ENCODE measurements around the gene SYCP3. TPM values are rescaled to one million over a fixed set of nuclear protein-coding genes. Genes with fewer than 3 reads are reported as not detected.

The SYCP3 gene
- total RNA-seq, 1 experiment from 2014 or later: 0.31 TPM

GRCh38 chr12:101706403-101706802, 32.9 kb downstream of the SYCP3 start:
- H3K27me3 ChIP-seq (ENCODE audit: insufficient read depth, low read length): no peaks in the 10 kb centered on the region
- no peak overlapping the region for H3K23ac ChIP-seq (ENCODE audit: insufficient read length, low read depth, low read length)
- TF ChIP-seq, protein P1, sequence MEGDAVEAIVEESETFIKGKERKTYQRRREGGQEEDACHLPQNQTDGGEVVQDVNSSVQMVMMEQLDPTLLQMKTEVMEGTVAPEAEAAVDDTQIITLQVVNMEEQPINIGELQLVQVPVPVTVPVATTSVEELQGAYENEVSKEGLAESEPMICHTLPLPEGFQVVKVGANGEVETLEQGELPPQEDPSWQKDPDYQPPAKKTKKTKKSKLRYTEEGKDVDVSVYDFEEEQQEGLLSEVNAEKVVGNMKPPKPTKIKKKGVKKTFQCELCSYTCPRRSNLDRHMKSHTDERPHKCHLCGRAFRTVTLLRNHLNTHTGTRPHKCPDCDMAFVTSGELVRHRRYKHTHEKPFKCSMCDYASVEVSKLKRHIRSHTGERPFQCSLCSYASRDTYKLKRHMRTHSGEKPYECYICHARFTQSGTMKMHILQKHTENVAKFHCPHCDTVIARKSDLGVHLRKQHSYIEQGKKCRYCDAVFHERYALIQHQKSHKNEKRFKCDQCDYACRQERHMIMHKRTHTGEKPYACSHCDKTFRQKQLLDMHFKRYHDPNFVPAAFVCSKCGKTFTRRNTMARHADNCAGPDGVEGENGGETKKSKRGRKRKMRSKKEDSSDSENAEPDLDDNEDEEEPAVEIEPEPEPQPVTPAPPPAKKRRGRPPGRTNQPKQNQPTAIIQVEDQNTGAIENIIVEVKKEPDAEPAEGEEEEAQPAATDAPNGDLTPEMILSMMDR (conservative IDR thresholded peaks at IDR 0.05): no peak
- no peaks in the 10 kb centered on the region for H3K79me1 ChIP-seq (ENCODE audit: insufficient read depth, low read depth, low read length, poor library complexity, severe bottlenecking)
- no peak overlapping the region for H3K27ac ChIP-seq (ENCODE audit: insufficient read length, low read depth, low read length)
- H3K4me1 ChIP-seq (ENCODE audit: insufficient read depth, low read length): no peaks in the 10 kb centered on the region
- H3K18ac ChIP-seq (ENCODE audit: insufficient read length, low read depth, low read length): no peak overlapping the region
- H3K56ac ChIP-seq (ENCODE audit: insufficient read length, low read depth, low read length): no peak overlapping the region
- H4K5ac ChIP-seq (ENCODE audit: insufficient read length, low read depth, low read length): no peak overlapping the region
- H2BK12ac ChIP-seq (ENCODE audit: insufficient read length, low read depth, low read length): no peak overlapping the region
- no peaks in the 10 kb centered on the region for H3K9me3 ChIP-seq (ENCODE audit: control insufficient read depth, low read depth, low read length)
- H3K14ac ChIP-seq (ENCODE audit: insufficient read depth, low read length): no peak overlapping the region
- no peak overlapping the region for H2AK5ac ChIP-seq (ENCODE audit: insufficient read length, low read length)
- H3K9ac ChIP-seq (ENCODE audit: extremely low read depth, insufficient read length, low read length): no peak overlapping the region
- H3K4ac ChIP-seq (ENCODE audit: low read depth, low read length): no peak overlapping the region
- Mint-ChIP-seq H3K27me3 (ENCODE audit: low read depth) (no peaks in the 10 kb centered on the region), H3K9me3 (no peaks in the 10 kb centered on the region), H3K36me3 (ENCODE audit: insufficient read depth in 1 of 3, low read depth in 3 of 3) (no peaks in the 10 kb centered on the region), H3K27ac (no peak overlapping the region), H3K4me1 (peaks cover 8 to 12% of the 10 kb centered on the region in 2 experiments; a peak in 3 of 4 replicates), H3K4me3 (no peak overlapping the region)
- no peak overlapping the region for H4K8ac ChIP-seq (replicated peaks; ENCODE audit: insufficient read length, low read depth, low read length)
- WGBS (ENCODE audit: extremely low coverage, insufficient read length, low lambda C conversion rate): no CpG with 5 or more reads among the region's 1 CpG
- H3T11ph ChIP-seq (ENCODE audit: low read length): no peak overlapping the region
- no peaks in the 10 kb centered on the region for H3K23me2 ChIP-seq (ENCODE audit: insufficient read length, low read depth, low read length, poor library complexity, severe bottlenecking)
- no peaks in the 10 kb centered on the region for H4K20me1 ChIP-seq (ENCODE audit: control insufficient read depth, insufficient read depth, insufficient read length)
- no peak overlapping the region for H2AFZ ChIP-seq (ENCODE audit: low read length)
- H2BK120ac ChIP-seq (ENCODE audit: low read depth, low read length, poor library complexity, severe bottlenecking): no peak overlapping the region
- no peak overlapping the region for H2BK20ac ChIP-seq (ENCODE audit: low read depth, low read length, poor library complexity, severe bottlenecking)
- H3K79me2 ChIP-seq (ENCODE audit: insufficient read depth, low read length): no peaks in the 10 kb centered on the region
- no peak for DNase-seq
- H2BK5ac ChIP-seq (ENCODE audit: insufficient read length, low read length): no peak overlapping the region
- no peak overlapping the region for H2BK15ac ChIP-seq (ENCODE audit: low read depth, low read length)
- H3K4me2 ChIP-seq (ENCODE audit: insufficient read depth, insufficient read length, low read length): no peak overlapping the region
- no peak overlapping the region for H4K91ac ChIP-seq (ENCODE audit: insufficient read length, low read depth, low read length)
